Neural cell (in vitro differentiated cells): ENCODE measurements around the gene AMPH. TPM values are rescaled to one million over a fixed set of nuclear protein-coding genes. Genes with fewer than 3 reads are reported as not detected.
"Not testable (repeated sequence)": the region's sequence is repeated elsewhere in the genome, so short reads cannot be mapped to it uniquely, and the experiment has no call there.

Experiments used
- H2AFZ ChIP-seq: fragments of 200-600, 300-800 bp; sonication (generic), shearing (Covaris generic); 2 replicates; pipeline ENCODE4 v1.6.0; 2014; ENCODE audit warnings: low read depth, mild to moderate bottlenecking, antibody characterized with exemption, low read length, moderate library complexity
- H3F3A ChIP-seq: fragments of 200-600 bp; shearing (Covaris generic); 2 replicates; pipeline ENCODE4 v1.6.1; 2016; ENCODE audit warnings: mild to moderate bottlenecking, moderate library complexity, mixed read lengths, antibody characterized with exemption, low read length; ENCODE audit not compliant: insufficient read depth, poor library complexity, severe bottlenecking
- H3K27ac ChIP-seq: fragments of 200-600, 300-800 bp; sonication (generic), shearing (Covaris generic); 2 replicates; pipeline ENCODE4 v1.5.1; 2014; ENCODE audit warnings: mild to moderate bottlenecking, low read length, moderate library complexity
- H3K27me3 ChIP-seq: fragments of 300-800, 200-600 bp; sonication (generic), shearing (Covaris generic); 2 replicates; pipeline ENCODE4 v1.6.0; 2014; ENCODE audit warnings: mild to moderate bottlenecking, low read depth, low read length, moderate library complexity; ENCODE audit not compliant: insufficient read depth
- H3K36me3 ChIP-seq: fragments of 300-800, 200-600 bp; sonication (generic), shearing (Covaris generic); 2 replicates; pipeline ENCODE4 v1.5.1; 2014; ENCODE audit warnings: mild to moderate bottlenecking, antibody characterized with exemption, low read length, moderate library complexity; ENCODE audit not compliant: insufficient read depth
- H3K4me2 ChIP-seq: fragments of 300-800, 200-600 bp; sonication (generic), shearing (Covaris generic); 2 replicates; pipeline ENCODE4 v1.6.0; 2014; ENCODE audit warnings: mild to moderate bottlenecking, low read length
- H3K4me3 ChIP-seq: fragments of 300-800, 200-600 bp; sonication (generic), shearing (Covaris generic); 2 replicates; pipeline ENCODE4 v1.5.1; 2014; ENCODE audit warnings: mild to moderate bottlenecking, low read length, moderate library complexity
- H3K79me2 ChIP-seq: fragments of 200-600 bp; shearing (Covaris generic); replicated peaks from 2 replicates; pipeline ENCODE4 v1.6.0; 2014; ENCODE audit warnings: mild to moderate bottlenecking, low read length, moderate library complexity; ENCODE audit not compliant: insufficient read depth
- H3K9ac ChIP-seq: fragments of 300-800, 200-600 bp; sonication (generic), shearing (Covaris generic); 2 replicates; pipeline ENCODE4 v1.6.1; 2016; ENCODE audit warnings: mild to moderate bottlenecking, low read length, mixed read lengths
- H3K9me2 ChIP-seq: fragments of 200-600 bp; shearing (Covaris generic); 2 replicates; pipeline ENCODE4 v1.6.1; 2016; ENCODE audit warnings: mild to moderate bottlenecking, low read length, mixed read lengths; ENCODE audit not compliant: insufficient read depth
- H3K9me3 ChIP-seq: fragments of 200-600, 300-800 bp; sonication (generic), shearing (Covaris generic); 2 replicates; pipeline ENCODE4 v1.6.1; 2016; ENCODE audit warnings: mild to moderate bottlenecking, mixed run types, low read length, moderate library complexity, mixed read lengths
- H4K20me1 ChIP-seq: fragments of 200-600 bp; shearing (Covaris generic); 2 replicates; pipeline ENCODE4 v1.6.1; 2016; ENCODE audit warnings: mild to moderate bottlenecking, mixed run types; ENCODE audit not compliant: insufficient read depth
- CTCF ChIP-seq: fragments of 450-650 bp; IDR thresholded peaks from 2 replicates; pipeline ENCODE4 v1.5.1; 2014; ENCODE audit warnings: antibody characterized with exemption, mild to moderate bottlenecking, moderate library complexity; ENCODE audit not compliant: poor library complexity, severe bottlenecking
- EP300 ChIP-seq: fragments of 450-650 bp; conservative IDR thresholded peaks from 2 replicates; pipeline ENCODE4 v1.6.1; 2014; ENCODE audit warnings: antibody characterized with exemption, mild to moderate bottlenecking, moderate library complexity; ENCODE audit not compliant: poor library complexity, severe bottlenecking
- EZH2 ChIP-seq: fragments of 200-600, 300-800 bp; shearing (Covaris generic), sonication (generic); IDR thresholded peaks from 2 replicates; pipeline ENCODE4 v1.6.1; 2014; ENCODE audit warnings: antibody characterized with exemption, low read length, borderline replicate concordance, mild to moderate bottlenecking; ENCODE audit not compliant: insufficient read depth, poor library complexity, severe bottlenecking
- MXI1 ChIP-seq: fragments of 450-650 bp; conservative IDR thresholded peaks from 2 replicates; pipeline ENCODE4 v1.6.1; 2014; ENCODE audit warnings: antibody characterized with exemption, mild to moderate bottlenecking; ENCODE audit not compliant: poor library complexity, severe bottlenecking
- POLR2AphosphoS5 ChIP-seq: IDR thresholded peaks from 2 replicates; pipeline ENCODE4 v1.6.1; 2012
- RAD21 ChIP-seq: fragments of 450-650 bp; conservative IDR thresholded peaks from 2 replicates; pipeline ENCODE4 v1.6.1; 2014; ENCODE audit warnings: antibody characterized with exemption, mild to moderate bottlenecking, moderate library complexity
- REST ChIP-seq: IDR thresholded peaks from 2 replicates; pipeline ENCODE4 v1.6.1; 2012; ENCODE audit warnings: borderline replicate concordance
- SMC3 ChIP-seq: fragments of 450-650 bp; conservative IDR thresholded peaks from 2 replicates; pipeline ENCODE4 v1.6.1; 2014; ENCODE audit warnings: antibody characterized with exemption, mild to moderate bottlenecking, moderate library complexity; ENCODE audit not compliant: poor library complexity
- TAF1 ChIP-seq: IDR thresholded peaks from 2 replicates; pipeline ENCODE4 v1.6.1; 2012; ENCODE audit warnings: low read depth
- polyA plus RNA-seq: library from polyadenylated mRNA; depleted of rRNA; stranded (reverse); fragments of >200 nt; gene quantifications from 2 replicates; pipeline ENCODE4 v1.2.3, GENCODE V29; 2014

The AMPH gene
- polyA plus RNA-seq, 1 donor from 2014 or later = 33.7 TPM

GRCh38 chr7:38351601-38352000 lies 279.6 kb downstream of the AMPH start:
- no peaks in the 10 kb centered on the region for H3F3A ChIP-seq
- H3K9ac ChIP-seq = no peak overlapping the region
- no peaks in the 10 kb centered on the region for H3K9me3 ChIP-seq
- H3K9me2 ChIP-seq = no peaks in the 10 kb centered on the region
- H3K27me3 ChIP-seq = no peaks in the 10 kb centered on the region
- H3K79me2 ChIP-seq = no peaks in the 10 kb centered on the region
- no peak overlapping the region for H3K27ac ChIP-seq
- no peaks in the 10 kb centered on the region for H3K36me3 ChIP-seq
- no peak for TF ChIP-seq EP300
- TF ChIP-seq TAF1 = no peak
- TF ChIP-seq MXI1 = no peak
- no peak for TF ChIP-seq POLR2AphosphoS5
- TF ChIP-seq RAD21 = no peak
- no peak for TF ChIP-seq CTCF
- no peak for TF ChIP-seq REST
- no peak for TF ChIP-seq EZH2
- TF ChIP-seq SMC3 = no peak
- H4K20me1 ChIP-seq = no peaks in the 10 kb centered on the region
- H3K4me3 ChIP-seq = no peak overlapping the region
- no peak overlapping the region for H2AFZ ChIP-seq
- no peak overlapping the region for H3K4me2 ChIP-seq

GRCh38 chr7:38350777-38351176 lies 280.4 kb downstream of the AMPH start:
- not testable (repeated sequence) for H3K9me2 ChIP-seq, H3K27me3 ChIP-seq, H2AFZ ChIP-seq, H3K36me3 ChIP-seq, H4K20me1 ChIP-seq, H3K9ac ChIP-seq, H3K4me2 ChIP-seq, H3K4me3 ChIP-seq, H3K27ac ChIP-seq, H3F3A ChIP-seq, H3K9me3 ChIP-seq, H3K79me2 ChIP-seq

- not testable (repeated sequence) for H3K79me2 ChIP-seq, H2AFZ ChIP-seq, H4K20me1 ChIP-seq, H3K4me3 ChIP-seq, H3K9me3 ChIP-seq, H3K9me2 ChIP-seq, H3K4me2 ChIP-seq, H3K36me3 ChIP-seq, H3K27ac ChIP-seq, H3K9ac ChIP-seq, H3F3A ChIP-seq, H3K27me3 ChIP-seq
These were observed 281.1 kb downstream of the AMPH start for GRCh38 chr7:38349869-38350583.

GRCh38 chr7:38349126-38349795 lies 281.9 kb downstream of the AMPH start:
- H3K4me2 ChIP-seq, H3K9ac ChIP-seq, H3K79me2 ChIP-seq, H2AFZ ChIP-seq, H3K9me2 ChIP-seq, H3K4me3 ChIP-seq, H3K27me3 ChIP-seq, H3K36me3 ChIP-seq, H3K9me3 ChIP-seq, H3F3A ChIP-seq, H3K27ac ChIP-seq, H4K20me1 ChIP-seq: not testable (repeated sequence)
